Heart left ventricle (tissue), 16 donors: ENCODE data around the gene SORL1. TPM values are rescaled to one million over a fixed set of nuclear protein-coding genes. Genes with fewer than 3 reads are reported as not detected.

ENCODE experiments used
- ATAC-seq, 4 donors: fragments of 200-7000 bp; cut with Tn5 transposase; one replicate each; pipeline ENCODE4 v1.9.1; 2020 to 2022; ENCODE audit warnings: moderate library complexity in 4 of 4, mild to moderate bottlenecking in 3 of 4, moderate number of reproducible peaks in 1 of 4
- DNase-seq, 5 donors: peaks; one replicate each; pipeline ENCODE4 v3.0.0-alpha.2; 2020
- H3K27ac ChIP-seq, 12 donors: fragments of 200-600 bp; sonication (generic) in 4 of 12; one replicate each; pipeline versions ENCODE4 v1.5.0 to v1.8.0; 2016 to 2022; ENCODE audit warnings: mild to moderate bottlenecking in 2 of 12
- H3K27me3 ChIP-seq, 9 donors: fragments of 200-600 bp; sonication (generic) in 2 of 9; one replicate each; pipeline versions ENCODE4 v1.5.1 to v1.8.0; 2016 to 2022; ENCODE audit warnings: mild to moderate bottlenecking in 3 of 9
- H3K36me3 ChIP-seq, 9 donors: fragments of 200-600 bp; sonication (generic) in 2 of 9; one replicate each; pipeline versions ENCODE4 v1.5.0 to v1.8.0; 2018 to 2022; ENCODE audit warnings: mild to moderate bottlenecking in 2 of 9
- H3K4me1 ChIP-seq, 12 donors: fragments of 200-600 bp; sonication (generic) in 4 of 12; one replicate each; pipeline versions ENCODE4 v1.5.0 to v1.8.0; 2016 to 2022; ENCODE audit warnings: mild to moderate bottlenecking in 3 of 12
- H3K4me3 ChIP-seq, 12 donors: fragments of 200-600 bp; sonication (generic) in 4 of 12; one replicate each; pipeline versions ENCODE4 v1.5.0 to v1.8.0; 2017 to 2022; ENCODE audit warnings: mild to moderate bottlenecking in 9 of 12, moderate library complexity in 4 of 12
- H3K9me3 ChIP-seq, 12 donors: fragments of 200-600 bp; sonication (generic) in 4 of 12; one replicate each; pipeline versions ENCODE4 v1.5.0 to v1.8.0; 2016 to 2022; ENCODE audit warnings: mild to moderate bottlenecking in 1 of 12
- CTCF ChIP-seq, 12 donors: fragments of 200-600 bp; sonication (generic) in 4 of 12; IDR thresholded peaks; one replicate each; pipeline versions ENCODE4 v1.5.0 to v1.8.0; 2018 to 2022; ENCODE audit warnings: antibody characterized with exemption in 12 of 12, mild to moderate bottlenecking in 5 of 12
- POLR2A ChIP-seq, 2 donors: fragments of 450-650 bp; IDR thresholded peaks; one replicate each; pipeline ENCODE4 v1.6.1; 2017; ENCODE audit warnings: antibody characterized with exemption in 2 of 2, mild to moderate bottlenecking in 2 of 2, moderate library complexity in 2 of 2
- WGBS, 4 donors: extraction: QIAGEN DNeasy Blood & Tissue Kit in 2 of 4; methylation state at CpG; one replicate each; pipeline versions ENCODE4 v1.1.5 to v1.1.7; 2013 to 2018; 5-methylcytosine and 5-hydroxymethylcytosine counted together
- intact Hi-C, 10 donors: fragments of 100-400 bp; cut with DNase I; formaldehyde crosslinking; loops; one replicate each; pipeline versions ENCODE4 v1.11.1 to v1.14.2; 2022
- polyA plus RNA-seq, 2 donors: library from polyadenylated mRNA; stranded (reverse); fragments of 200-250 nt; gene quantifications; one replicate each; pipeline ENCODE4 v1.2.3, GENCODE V29; 2013
- total RNA-seq, 9 donors: library from RNA; depleted of rRNA in 2 of 9; stranded (reverse); fragments of >200 nt in 2 of 9; fragmentation: NEBNext Ultra II Directional in 3 of 9; extraction: Animal tissue kit (Norgen Biotek cat#: 25700) in 3 of 9; gene quantifications; one replicate each; pipeline versions ENCODE4 v1.1.0 to v1.2.4, GENCODE V29; 2016 to 2023
- donor health status: ischemic (EF 13 %, LVEDD 7.1; RV severe dilation, severe dysfunction).
- donor health status: healthy with polysubstance abuse.
- donor health status: DM: no; HTN: yes; CAD: no.
- donor health status: DM: no; HTN: no; CAD: no.
- donor health status: ischemic (EF 25% LVEDD 6.9; RV normal size, moderate dysfunction).
- donor health status: ischemic (EF 25% LVEDD 5.7; RV mildly dilated, moderate dysfunction).
- donor health status: healthy.
- donor health status: DM: yes; HTN: yes; CAD: no.
- donor health status: ischemic (EF 35%, LVEDD 5.7; RV mildly dilated, moderate dysfunction).
- donor health status: nonischemic (EF 11% LVEDD 7.7; RV severe dilation, severe dysfunction).
- donor health status: DM: yes; HTN: yes; CAD: no.
- donor health status: PGD.
- donor health status: ischemic (EF 29% LVEDD 5.4; RV normal size, mild dysfunction).
- donor health status: nonischemic (EF 23%, LVEDD 6.1; RV moderate dilation, normal function).

The SORL1 gene
- total and polyA plus RNA-seq, 11 donors: 0.72 to 20.5 (median 5.2) TPM

GRCh38 chr11:121614636-121615240 is 162.6 kb downstream of the SORL1 start:
- no peak for TF ChIP-seq CTCF (IDR thresholded peaks at IDR 0.05)
- no peak for TF ChIP-seq POLR2A (IDR thresholded peaks at IDR 0.05)
- Histone ChIP-seq H3K27me3 (no peaks in the 10 kb centered on the region), H3K27ac (no peak overlapping the region), H3K4me3 (no peak overlapping the region), H3K9me3 (no peaks in the 10 kb centered on the region), H3K36me3 (peaks cover 0 to 75% (median 0%) of the 10 kb centered on the region in 9 donors), H3K4me1 (no peaks in the 10 kb centered on the region)
- no peak for DNase-seq
- intact Hi-C loops: no loop called here
- ATAC-seq: no peak
- 67 to 74% (median 74%) methylated on average over 12 of the region's 12 CpGs for WGBS, 4 donors

GRCh38 chr11:121615501-121615900 is 163.4 kb downstream of the SORL1 start:
- TF ChIP-seq CTCF (IDR thresholded peaks at IDR 0.05): no peak
- TF ChIP-seq POLR2A (IDR thresholded peaks at IDR 0.05): no peak
- intact Hi-C loops: no loop called here
- Histone ChIP-seq H3K36me3 (peaks cover 0 to 81% (median 0%) of the 10 kb centered on the region in 9 donors), H3K4me1 (no peaks in the 10 kb centered on the region), H3K27me3 (no peaks in the 10 kb centered on the region), H3K27ac (no peak overlapping the region), H3K4me3 (no peak overlapping the region), H3K9me3 (no peaks in the 10 kb centered on the region)
- ATAC-seq (no peak), DNase-seq (no peak)
- 86 to 94% (median 90%) methylated on average over 3 of the region's 3 CpGs for WGBS, 4 donors

GRCh38 chr11:121618516-121618915 is 166.4 kb downstream of the SORL1 start:
- DNase-seq (no peak), ATAC-seq (no peak)
- Histone ChIP-seq H3K27ac (no peak overlapping the region), H3K27me3 (no peaks in the 10 kb centered on the region), H3K9me3 (no peaks in the 10 kb centered on the region), H3K4me1 (no peaks in the 10 kb centered on the region), H3K4me3 (no peak overlapping the region), H3K36me3 (peaks cover 0 to 92% (median 0%) of the 10 kb centered on the region in 9 donors)
- intact Hi-C loops: no loop called here
- TF ChIP-seq POLR2A (IDR thresholded peaks at IDR 0.05): no peak
- no peak for TF ChIP-seq CTCF (IDR thresholded peaks at IDR 0.05)
- 79 to 85% (median 83%) methylated on average over 8 of the region's 8 CpGs for WGBS, 4 donors

DNA sequence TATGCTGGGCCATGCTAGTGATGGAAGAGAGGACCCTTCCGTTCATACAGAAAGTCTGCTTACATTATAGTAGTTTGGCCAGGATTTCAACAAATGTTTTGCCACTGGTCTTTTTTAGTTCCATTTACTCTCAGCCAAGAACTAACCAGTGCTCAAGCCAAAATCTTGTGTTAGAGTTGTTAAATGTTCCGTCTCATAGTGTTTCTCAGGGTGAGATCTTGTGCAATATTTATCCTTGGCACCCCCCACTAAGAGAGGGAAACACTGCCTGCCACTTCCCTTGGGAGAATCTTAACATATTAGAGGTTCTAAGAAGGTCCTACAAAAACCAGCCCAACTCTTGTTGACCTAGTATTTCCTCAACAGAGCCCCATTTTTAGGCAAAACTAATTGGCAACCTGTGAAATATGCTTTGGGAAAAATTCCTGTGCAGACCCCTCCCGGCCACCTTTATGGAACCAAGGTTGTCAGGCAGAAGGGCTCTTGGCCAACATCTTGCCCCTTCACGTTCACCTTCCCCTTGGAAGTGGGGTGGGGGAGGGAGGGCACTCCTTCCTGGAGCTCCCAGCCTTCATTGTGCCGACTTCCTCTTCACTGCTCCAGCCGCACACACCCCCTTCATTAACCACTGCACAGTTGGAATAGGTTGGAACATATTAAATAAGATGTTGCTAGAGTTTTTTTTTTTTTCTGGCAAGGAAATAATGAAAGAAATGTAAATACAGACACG is 173.8 kb downstream of the SORL1 start:
- peak overlapping the region in 2 of 12 donors; percentile 17 to 48 for H3K27ac ChIP-seq
- H3K9me3 ChIP-seq: no peaks in the 10 kb centered on the region
- peaks cover 0 to 23% (median 8%) of the 10 kb centered on the region in 12 donors for H3K4me1 ChIP-seq
- ATAC-seq (peak; percentile 57 to 79 (median 66)), DNase-seq (peak in 1 of 5 donors; percentile 19)
- intact Hi-C loops: no loop called here
- H3K27me3 ChIP-seq: no peaks in the 10 kb centered on the region
- H3K36me3 ChIP-seq: peaks cover 0 to 75% (median 0%) of the 10 kb centered on the region in 9 donors
- 45 to 62% (median 54%) methylated on average over 7 of the region's 7 CpGs for WGBS, 4 donors
- H3K4me3 ChIP-seq: no peak overlapping the region
- TF ChIP-seq POLR2A (IDR thresholded peaks at IDR 0.05) (no peak), CTCF (IDR thresholded peaks at IDR 0.05) (no peak)
